IPS-18a (cell line): ENCODE measurements around the gene NYAP1.

Experiments
- H3K27ac ChIP-seq: one replicate; pipeline ENCODE4 v1.5.1; 2013; ENCODE audit warnings: low read length
- H3K27me3 ChIP-seq: one replicate; pipeline ENCODE4 v1.6.1; 2013; ENCODE audit warnings: mild to moderate bottlenecking, low read length; ENCODE audit not compliant: control insufficient read depth, insufficient read depth
- H3K36me3 ChIP-seq: one replicate; pipeline ENCODE4 v1.6.1; 2013; ENCODE audit warnings: low read depth, low read length; ENCODE audit not compliant: control insufficient read depth
- H3K4me1 ChIP-seq: one replicate; pipeline ENCODE4 v1.6.1; 2013; ENCODE audit warnings: low read depth, low read length; ENCODE audit not compliant: control insufficient read depth
- H3K4me3 ChIP-seq: one replicate; pipeline ENCODE4 v1.5.1; 2013; ENCODE audit warnings: low read length
- H3K9ac ChIP-seq: one replicate; pipeline ENCODE4 v1.6.1; 2013; ENCODE audit warnings: mild to moderate bottlenecking, low read length, moderate library complexity
- H3K9me3 ChIP-seq: one replicate; pipeline ENCODE4 v1.6.1; 2013; ENCODE audit warnings: low read depth, low read length; ENCODE audit not compliant: control insufficient read depth

The NYAP1 gene

GRCh38 chr7:100476903-100477870 lies 6.5 kb upstream of the NYAP1 start:
- H3K9me3 ChIP-seq = no peaks in the 10 kb centered on the region
- H3K36me3 ChIP-seq = no peaks in the 10 kb centered on the region
- H3K4me1 ChIP-seq = peaks cover 9% of the 10 kb centered on the region
- H3K4me3 ChIP-seq = no peak overlapping the region
- H3K27ac ChIP-seq = no peak overlapping the region
- H3K9ac ChIP-seq = no peak overlapping the region
- no peaks in the 10 kb centered on the region for H3K27me3 ChIP-seq

GRCh38 chr7:100477871-100478267 lies 5.9 kb upstream of the NYAP1 start:
- Histone ChIP-seq H3K4me1 (peaks cover 7% of the 10 kb centered on the region), H3K27me3 (no peaks in the 10 kb centered on the region), H3K4me3 (peak overlapping the region; percentile 71), H3K36me3 (no peaks in the 10 kb centered on the region), H3K9ac (no peak overlapping the region), H3K27ac (no peak overlapping the region), H3K9me3 (no peaks in the 10 kb centered on the region)

GRCh38 chr7:100478958-100479660 lies 4.6 kb upstream of the NYAP1 start, which contains the start of gene TSC22D4:
Gene TSC22D4, minus strand, starts transcription at chr7:100479214. Its CDS starts 1,176 bp downstream, at chr7:100478038.
- Histone ChIP-seq H3K9ac (peak within 1 kb of the TSS; percentile 53), H3K4me1 (peaks cover 6% of the 10 kb centered on the region), H3K27ac (no peak within 1 kb of the TSS), H3K9me3 (no peaks in the 10 kb centered on the region), H3K27me3 (no peaks in the 10 kb centered on the region), H3K4me3 (peak within 1 kb of the TSS; percentile 71), H3K36me3 (no peaks in the 10 kb centered on the region)

GRCh38 chr7:100481466-100481865 lies 2.3 kb upstream of the NYAP1 start:
- Histone ChIP-seq H3K4me3 (no peak overlapping the region), H3K4me1 (peaks cover 11% of the 10 kb centered on the region), H3K9ac (no peak overlapping the region), H3K27ac (no peak overlapping the region), H3K36me3 (no peaks in the 10 kb centered on the region), H3K9me3 (no peaks in the 10 kb centered on the region), H3K27me3 (no peaks in the 10 kb centered on the region)

- Histone ChIP-seq H3K9ac (no peak overlapping the region), H3K36me3 (no peaks in the 10 kb centered on the region), H3K4me3 (peak overlapping the region; percentile 78), H3K27me3 (no peaks in the 10 kb centered on the region), H3K27ac (no peak overlapping the region), H3K9me3 (no peaks in the 10 kb centered on the region), H3K4me1 (peaks cover 14% of the 10 kb centered on the region)
Observed at GRCh38 chr7:100482728-100483089, 1.0 kb upstream of the NYAP1 start.

- Histone ChIP-seq H3K4me3 (peak overlapping the region; percentile 78), H3K9ac (no peak overlapping the region), H3K27me3 (no peaks in the 10 kb centered on the region), H3K9me3 (no peaks in the 10 kb centered on the region), H3K4me1 (peaks cover 14% of the 10 kb centered on the region), H3K27ac (no peak overlapping the region), H3K36me3 (no peaks in the 10 kb centered on the region)
Observed at GRCh38 chr7:100483090-100483721, 521 bp upstream of the NYAP1 start.

- Histone ChIP-seq H3K9ac (no peak overlapping the region), H3K4me1 (peaks cover 16% of the 10 kb centered on the region), H3K4me3 (peak overlapping the region; percentile 78), H3K9me3 (no peaks in the 10 kb centered on the region), H3K27me3 (no peaks in the 10 kb centered on the region), H3K27ac (no peak overlapping the region), H3K36me3 (no peaks in the 10 kb centered on the region)
Observed at GRCh38 chr7:100484673-100485045, 932 bp downstream of the NYAP1 start.

- Histone ChIP-seq H3K27ac (no peak overlapping the region), H3K4me1 (peaks cover 21% of the 10 kb centered on the region), H3K4me3 (no peak overlapping the region), H3K9ac (no peak overlapping the region), H3K27me3 (no peaks in the 10 kb centered on the region), H3K36me3 (no peaks in the 10 kb centered on the region), H3K9me3 (no peaks in the 10 kb centered on the region)
Observed at GRCh38 chr7:100485471-100485876, 1.7 kb downstream of the NYAP1 start.

- Histone ChIP-seq H3K27ac (no peak overlapping the region), H3K9me3 (no peaks in the 10 kb centered on the region)
Observed at GRCh38 chr7:100486111-100486636, 2.4 kb downstream of the NYAP1 start.

GRCh38 chr7:100486753-100487446 lies 3.2 kb downstream of the NYAP1 start:
- no peaks in the 10 kb centered on the region for H3K9me3 ChIP-seq
- H3K27me3 ChIP-seq = no peaks in the 10 kb centered on the region
- no peak overlapping the region for H3K4me3 ChIP-seq
- H3K36me3 ChIP-seq = no peaks in the 10 kb centered on the region
- H3K27ac ChIP-seq = no peak overlapping the region
- H3K9ac ChIP-seq = no peak overlapping the region
- H3K4me1 ChIP-seq = peaks cover 21% of the 10 kb centered on the region

More at GRCh38 chr7:100486111-100486636, 2.4 kb downstream of the NYAP1 start:
- Histone ChIP-seq H3K4me1 (peaks cover 21% of the 10 kb centered on the region), H3K4me3 (no peak overlapping the region), H3K36me3 (no peaks in the 10 kb centered on the region), H3K9ac (no peak overlapping the region), H3K27me3 (no peaks in the 10 kb centered on the region)
